ENCODE results near the gene ATG13.
"Not testable (repeated sequence)": the region's sequence is repeated elsewhere in the genome, so short reads cannot be mapped to it uniquely, and the experiment has no call there.

The ATG13 gene

DNA sequence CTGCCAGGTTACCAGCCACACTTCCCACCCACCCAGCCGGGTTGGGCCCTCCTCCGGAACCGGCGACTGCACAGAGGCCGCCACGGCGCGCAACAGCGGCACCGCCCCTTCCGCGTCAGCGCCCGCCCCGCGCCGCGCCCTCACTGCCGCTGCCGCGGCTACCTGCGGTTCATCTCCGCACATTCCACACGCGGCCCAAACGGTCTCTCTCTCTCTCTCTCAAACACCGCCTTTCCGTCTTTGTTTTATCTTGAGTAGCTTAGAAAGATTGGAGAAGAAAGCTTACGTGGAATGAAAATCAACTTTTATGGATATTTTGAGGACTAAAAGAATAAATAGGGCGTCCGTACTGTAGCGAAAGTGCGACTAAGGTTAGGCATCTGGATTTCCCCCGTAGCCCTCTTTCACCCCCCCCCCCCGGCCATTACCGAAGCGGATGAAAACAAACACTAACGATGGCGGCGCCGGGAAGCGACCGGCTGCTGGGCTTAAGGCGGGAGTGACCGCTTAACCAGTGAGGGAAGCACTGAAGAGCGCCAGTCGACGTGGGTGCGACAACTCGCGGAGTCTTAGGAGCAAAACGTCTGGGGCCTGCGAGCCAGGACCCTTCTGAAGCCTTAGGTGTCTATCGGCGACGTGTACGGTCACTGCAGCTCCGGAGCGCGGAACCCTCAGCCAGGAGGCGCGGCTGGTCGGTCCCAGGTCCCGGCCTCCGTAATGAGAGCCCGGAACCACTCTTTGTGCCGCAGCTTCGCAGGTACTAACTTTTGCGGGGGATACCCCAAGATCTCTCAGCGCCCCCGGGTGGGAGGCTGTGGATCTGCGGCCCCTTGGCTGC, at the start of gene ATG13, which contains the start of gene HARBI1:
Gene ATG13 (plus strand): TSS at position 420 of the 838 bp plus-strand sequence. CDS start 26,739 bp downstream, outside the sequence.
Gene HARBI1 (minus strand): TSS at position 94 of the 838 bp plus-strand sequence. CDS start 990 bp downstream, outside the sequence.
- TF ChIP-seq, protein P1, sequence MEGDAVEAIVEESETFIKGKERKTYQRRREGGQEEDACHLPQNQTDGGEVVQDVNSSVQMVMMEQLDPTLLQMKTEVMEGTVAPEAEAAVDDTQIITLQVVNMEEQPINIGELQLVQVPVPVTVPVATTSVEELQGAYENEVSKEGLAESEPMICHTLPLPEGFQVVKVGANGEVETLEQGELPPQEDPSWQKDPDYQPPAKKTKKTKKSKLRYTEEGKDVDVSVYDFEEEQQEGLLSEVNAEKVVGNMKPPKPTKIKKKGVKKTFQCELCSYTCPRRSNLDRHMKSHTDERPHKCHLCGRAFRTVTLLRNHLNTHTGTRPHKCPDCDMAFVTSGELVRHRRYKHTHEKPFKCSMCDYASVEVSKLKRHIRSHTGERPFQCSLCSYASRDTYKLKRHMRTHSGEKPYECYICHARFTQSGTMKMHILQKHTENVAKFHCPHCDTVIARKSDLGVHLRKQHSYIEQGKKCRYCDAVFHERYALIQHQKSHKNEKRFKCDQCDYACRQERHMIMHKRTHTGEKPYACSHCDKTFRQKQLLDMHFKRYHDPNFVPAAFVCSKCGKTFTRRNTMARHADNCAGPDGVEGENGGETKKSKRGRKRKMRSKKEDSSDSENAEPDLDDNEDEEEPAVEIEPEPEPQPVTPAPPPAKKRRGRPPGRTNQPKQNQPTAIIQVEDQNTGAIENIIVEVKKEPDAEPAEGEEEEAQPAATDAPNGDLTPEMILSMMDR (IDR thresholded peaks at IDR 0.05; ENCODE audit: low read depth, low read length): peak; percentile 90
- H3K4me3 ChIP-seq (ENCODE audit: low read depth, low read length): peak within 1 kb of the TSS; percentile 82

DNA sequence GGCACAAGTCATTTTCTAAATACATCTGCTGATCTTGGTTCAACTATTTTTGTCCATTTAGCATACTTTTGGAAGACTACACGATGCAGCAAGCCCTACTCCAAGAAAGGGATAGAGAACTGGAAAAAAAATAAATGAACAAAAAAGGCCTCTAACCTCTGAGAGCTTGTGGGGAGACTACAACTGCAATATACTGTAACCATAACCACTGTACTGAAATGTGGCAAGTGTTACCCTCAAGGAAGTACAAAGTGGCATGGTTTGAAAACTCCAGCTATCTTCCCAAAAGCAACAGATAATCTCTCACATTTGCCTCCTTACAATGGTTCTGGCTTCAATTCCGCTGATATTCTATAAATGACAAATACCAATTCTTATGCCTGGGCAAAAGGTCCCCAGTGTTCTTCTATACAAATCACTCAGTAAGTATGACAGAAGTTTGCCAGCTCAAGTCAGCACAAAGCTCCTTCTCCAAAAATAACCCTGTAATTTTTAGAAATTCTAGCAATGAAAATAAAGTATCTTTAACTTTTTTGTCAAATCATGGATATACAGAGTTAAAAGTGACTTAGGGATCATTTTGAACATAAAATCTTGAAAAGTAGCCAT, 46.5 kb upstream of the ATG13 start:
- TF ChIP-seq, protein P1 (IDR thresholded peaks at IDR 0.05; ENCODE audit: low read depth, low read length): no peak
- H3K4me3 ChIP-seq (ENCODE audit: low read depth, low read length): no peak overlapping the region

DNA sequence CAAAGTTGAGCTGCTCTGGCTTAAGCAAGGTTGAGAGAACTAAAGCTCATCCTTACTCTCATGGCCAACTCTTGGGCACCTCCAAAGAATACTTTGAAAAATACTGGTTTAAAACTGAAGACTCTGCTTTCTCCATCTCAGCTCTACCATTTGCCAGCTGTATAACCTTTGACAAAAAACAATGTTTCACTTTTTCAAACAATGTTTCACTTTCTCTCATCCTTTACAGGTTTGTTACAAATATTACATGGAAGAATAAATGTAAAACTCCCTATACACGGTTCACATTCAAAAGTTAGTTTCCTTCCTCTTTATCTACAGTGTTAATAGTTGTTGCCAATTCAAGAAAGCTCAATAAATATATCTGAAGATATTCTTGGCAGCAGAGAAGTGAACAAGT, 42.7 kb upstream of the ATG13 start:
- H3K4me3 ChIP-seq (ENCODE audit: low read depth, low read length): no peak overlapping the region
- TF ChIP-seq, protein P1 (IDR thresholded peaks at IDR 0.05; ENCODE audit: low read depth, low read length): no peak

DNA sequence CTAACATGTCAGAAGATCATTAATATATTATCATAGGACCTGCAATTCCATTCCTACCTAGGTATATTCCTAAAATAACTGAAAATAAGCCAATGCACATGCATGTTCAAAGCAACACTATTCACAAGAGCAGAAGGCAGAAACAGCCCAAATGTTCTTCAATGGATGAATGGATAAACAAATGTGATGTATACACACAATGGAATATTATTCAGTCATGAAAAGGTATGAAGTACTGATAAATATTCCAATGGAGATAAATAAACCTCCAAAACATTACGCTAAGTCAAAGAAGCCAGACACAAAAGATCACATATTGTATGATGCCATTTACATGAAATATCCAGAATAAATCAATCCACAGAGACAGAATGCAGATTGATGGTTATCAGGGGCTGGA, 40.3 kb upstream of the ATG13 start:
- TF ChIP-seq, protein P1 (IDR thresholded peaks at IDR 0.05; ENCODE audit: low read depth, low read length): no peak
- no peak overlapping the region for H3K4me3 ChIP-seq (ENCODE audit: low read depth, low read length)

DNA sequence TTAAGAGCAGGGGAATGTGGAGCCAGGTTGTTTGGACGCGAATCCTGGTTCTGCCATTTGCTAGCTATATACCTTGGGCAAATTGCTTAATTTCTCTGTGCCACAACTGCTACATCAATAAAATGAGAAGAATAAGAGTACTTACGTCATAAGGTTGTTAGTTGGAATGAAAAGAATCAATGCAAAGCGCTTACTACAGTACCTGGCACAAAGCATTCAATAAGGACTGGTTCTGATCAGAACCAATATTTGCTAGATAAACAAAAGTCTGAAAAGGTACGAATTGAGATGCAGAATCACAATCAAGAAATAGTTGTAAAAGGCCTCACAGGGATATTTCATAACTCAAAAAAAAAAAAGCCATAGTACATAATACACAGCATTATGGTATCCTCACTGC, 34.8 kb upstream of the ATG13 start:
- TF ChIP-seq, protein P1 (IDR thresholded peaks at IDR 0.05; ENCODE audit: low read depth, low read length): no peak
- H3K4me3 ChIP-seq (ENCODE audit: low read depth, low read length): no peak overlapping the region

DNA sequence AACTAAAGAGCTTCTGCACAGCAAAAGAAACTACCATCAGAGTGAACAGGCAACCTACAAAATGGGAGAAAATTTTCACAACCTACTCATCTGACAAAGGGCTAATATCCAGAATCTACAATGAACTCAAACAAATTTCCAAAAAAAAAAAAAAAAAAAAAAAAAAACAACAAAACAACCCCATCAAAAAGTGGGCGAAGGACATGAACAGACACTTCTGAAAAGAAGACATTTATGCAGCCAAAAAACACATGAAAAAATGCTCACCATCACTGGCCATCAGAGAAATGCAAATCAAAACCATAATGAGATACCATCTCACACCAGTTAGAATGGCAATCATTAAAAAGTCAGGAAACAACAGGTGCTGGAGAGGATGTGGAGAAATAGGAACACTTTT, 33.8 kb upstream of the ATG13 start:
- H3K4me3 ChIP-seq (ENCODE audit: low read depth, low read length): not testable (repeated sequence)

DNA sequence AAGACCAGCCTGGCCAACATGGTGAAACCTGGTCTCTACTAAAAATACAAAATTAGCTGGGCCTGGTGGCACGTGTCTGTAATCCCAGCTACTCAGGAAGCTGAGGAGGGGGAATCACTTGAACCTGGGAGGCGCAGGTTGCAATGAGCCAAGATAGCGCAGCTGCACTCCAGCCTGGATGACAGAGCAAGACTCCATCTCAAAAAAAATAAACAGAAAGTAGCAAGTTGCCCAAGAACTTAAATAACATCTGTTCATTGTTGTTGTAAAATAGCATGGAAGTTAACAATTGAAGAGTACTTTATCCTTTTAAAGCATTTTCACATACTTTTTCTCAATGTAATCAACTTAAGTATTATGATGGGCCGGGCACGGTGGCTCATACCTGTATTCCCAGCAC, 29.2 kb upstream of the ATG13 start:
- no peak overlapping the region for H3K4me3 ChIP-seq (ENCODE audit: low read depth, low read length)
- TF ChIP-seq, protein P1 (IDR thresholded peaks at IDR 0.05; ENCODE audit: low read depth, low read length): no peak

Measured in WI38 (cell line).